Activated naive CD8-positive, alpha-beta T cell treated with anti-CD3 and anti-CD28 coated beads, Interleukin-2, amount 10 ng/mL, durations not matched to agents 7 days and 5 days (primary cell): ENCODE data around the gene ZNF490. TPM values are rescaled to one million over a fixed set of nuclear protein-coding genes. Genes with fewer than 3 reads are reported as not detected.

Experiments
- ATAC-seq: fragments of 150-1000 bp; cut with Tn5 transposase; one replicate; pipeline ENCODE4 v1.10.0; 2021; ENCODE audit warnings: low read depth, moderate library complexity
- POLR2A ChIA-PET: fragments of 350-600 bp; sonication (Branson Sonifier 250); formaldehyde crosslinking; loops from one replicate; lab custom pipeline; 2021; ENCODE audit warnings: antibody characterized with exemption; lab: Charles Lee
- DNase-seq: peaks from one replicate; pipeline ENCODE4 v3.0.0; 2021
- H3K27ac Mint-ChIP-seq: one replicate; pipeline ENCODE4 v1.8.0; 2022; ENCODE audit warnings: mild to moderate bottlenecking, mixed read lengths
- H3K27me3 Mint-ChIP-seq: one replicate; pipeline ENCODE4 v1.8.0; 2022; ENCODE audit warnings: mild to moderate bottlenecking, moderate library complexity, mixed read lengths
- H3K36me3 Mint-ChIP-seq: one replicate; pipeline ENCODE4 v1.8.0; 2021; ENCODE audit warnings: mild to moderate bottlenecking, mixed read lengths
- H3K4me1 Mint-ChIP-seq: one replicate; pipeline ENCODE4 v1.8.0; 2021; ENCODE audit warnings: mixed read lengths
- H3K4me3 Mint-ChIP-seq: one replicate; pipeline ENCODE4 v1.8.0; 2022; ENCODE audit warnings: mild to moderate bottlenecking, moderate library complexity, mixed read lengths
- H3K9me3 Mint-ChIP-seq: one replicate; pipeline ENCODE4 v1.8.0; 2021; ENCODE audit warnings: mixed read lengths
- total RNA-seq, 2 experiments: library from RNA; stranded (reverse); gene quantifications; one replicate each; pipeline ENCODE4 v1.2.3, GENCODE V29; 2021

Gene ZNF490
- total RNA-seq, 2 experiments from 2014 or later: 14.9 to 17.4 TPM

DNA sequence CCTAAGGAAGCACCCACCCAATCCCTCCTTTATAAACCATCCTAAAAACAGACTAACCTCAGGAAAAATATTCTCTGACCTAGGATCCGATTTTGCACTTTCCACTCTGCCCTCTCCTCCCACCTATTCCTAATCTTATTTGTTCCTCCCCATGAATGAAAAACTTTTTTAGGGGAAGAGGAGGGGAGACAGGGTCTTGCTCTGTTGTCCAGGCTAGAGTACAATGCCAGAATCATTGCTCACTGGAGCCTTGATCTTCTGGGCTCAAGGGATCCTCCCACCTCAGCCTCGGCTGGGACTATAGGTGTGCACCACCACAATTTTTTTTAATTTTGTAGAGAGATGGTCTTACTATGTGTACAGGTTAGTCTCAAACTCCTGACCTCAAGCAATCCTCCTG is 63.7 kb downstream of the ZNF490 start:
- no peak for ATAC-seq
- no peak overlapping the region for H3K27ac Mint-ChIP-seq
- no peak for DNase-seq
- POLR2A ChIA-PET: interaction anchor here (0.7 kb wide), 1 partner anchor 335 kb away, joined by 3 read pairs; no protein-coding TSS in a partner anchor
- H3K4me3 Mint-ChIP-seq: no peak overlapping the region
- H3K9me3 Mint-ChIP-seq: peaks cover 34% of the 10 kb centered on the region
- peaks cover 27% of the 10 kb centered on the region for H3K4me1 Mint-ChIP-seq
- H3K27me3 Mint-ChIP-seq: no peaks in the 10 kb centered on the region
- peaks cover 67% of the 10 kb centered on the region for H3K36me3 Mint-ChIP-seq

DNA sequence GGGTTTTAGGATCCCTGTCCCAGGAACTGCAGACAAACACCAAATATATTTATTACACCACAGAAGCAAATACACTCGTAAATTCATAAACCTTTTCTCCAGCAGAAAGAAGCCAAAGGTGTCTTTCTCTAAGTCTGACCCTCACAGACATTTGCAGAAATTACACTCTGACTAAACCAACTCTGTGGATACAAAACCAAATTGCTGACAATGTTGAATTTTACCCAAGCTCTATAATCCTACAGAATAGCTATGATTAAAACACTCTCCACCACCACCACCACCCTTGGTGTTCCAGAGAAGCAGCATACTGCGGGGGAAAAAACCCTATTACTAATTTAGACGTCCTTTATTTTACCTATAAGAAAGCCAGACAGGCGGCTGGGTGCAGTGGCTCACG is 64.5 kb downstream of the ZNF490 start:
- Mint-ChIP-seq H3K27ac (no peak overlapping the region), H3K4me3 (no peak overlapping the region), H3K27me3 (no peaks in the 10 kb centered on the region), H3K36me3 (peaks cover 73% of the 10 kb centered on the region), H3K9me3 (peaks cover 34% of the 10 kb centered on the region), H3K4me1 (peaks cover 27% of the 10 kb centered on the region)
- DNase-seq (no peak), ATAC-seq (no peak)
- POLR2A ChIA-PET: no interaction called here

DNA sequence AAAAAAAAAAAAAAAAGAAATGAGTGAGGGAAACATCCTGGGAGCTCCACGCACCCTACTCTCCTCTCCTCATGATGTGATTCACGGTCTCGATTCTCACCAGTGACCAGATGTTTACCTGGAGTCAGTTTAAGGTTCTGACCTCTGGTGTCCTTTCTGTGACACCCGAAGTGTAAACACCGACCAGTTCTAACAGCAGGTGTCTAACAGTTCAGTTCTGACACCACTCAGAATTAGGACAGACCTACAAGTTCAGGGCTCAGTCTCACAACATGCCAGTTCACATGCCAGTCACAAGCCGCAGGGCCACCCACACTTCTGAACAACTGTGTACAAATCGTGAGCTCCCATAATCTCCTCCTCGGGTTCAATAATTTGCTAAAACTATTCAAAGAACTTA is 65.3 kb downstream of the ZNF490 start:
- POLR2A ChIA-PET: no interaction called here
- no peak overlapping the region for H3K27ac Mint-ChIP-seq
- H3K27me3 Mint-ChIP-seq: no peaks in the 10 kb centered on the region
- peaks cover 75% of the 10 kb centered on the region for H3K36me3 Mint-ChIP-seq
- no peak overlapping the region for H3K4me3 Mint-ChIP-seq
- peaks cover 35% of the 10 kb centered on the region for H3K9me3 Mint-ChIP-seq
- DNase-seq (no peak), ATAC-seq (no peak)
- H3K4me1 Mint-ChIP-seq: peaks cover 27% of the 10 kb centered on the region

DNA sequence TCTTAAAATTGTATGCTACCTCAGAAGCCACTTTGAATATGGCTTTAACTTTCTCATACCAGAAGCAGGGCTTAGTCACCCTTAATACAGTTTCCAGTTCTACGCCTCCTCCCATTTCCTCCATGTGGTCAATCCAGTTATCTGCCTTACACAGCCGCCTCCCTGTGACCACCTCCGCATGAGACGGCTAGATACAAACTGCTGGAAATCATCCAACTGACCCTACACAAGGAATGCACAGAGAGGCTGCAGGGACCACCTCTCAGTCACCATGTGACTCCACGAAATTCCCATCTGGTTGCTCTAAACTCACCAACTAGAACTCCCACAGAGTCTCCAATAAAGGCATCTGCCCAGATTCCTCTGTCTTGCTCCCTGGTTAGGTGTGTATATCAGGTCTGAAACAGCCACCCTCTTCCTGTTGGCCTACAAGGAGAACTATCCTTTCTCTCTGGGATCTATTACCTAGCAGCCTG is 66.2 kb downstream of the ZNF490 start:
- Mint-ChIP-seq H3K36me3 (peaks cover 79% of the 10 kb centered on the region), H3K27ac (no peak overlapping the region), H3K27me3 (no peaks in the 10 kb centered on the region), H3K9me3 (peaks cover 37% of the 10 kb centered on the region), H3K4me1 (peaks cover 24% of the 10 kb centered on the region), H3K4me3 (no peak overlapping the region)
- POLR2A ChIA-PET: no interaction called here
- no peak for ATAC-seq
- no peak for DNase-seq

DNA sequence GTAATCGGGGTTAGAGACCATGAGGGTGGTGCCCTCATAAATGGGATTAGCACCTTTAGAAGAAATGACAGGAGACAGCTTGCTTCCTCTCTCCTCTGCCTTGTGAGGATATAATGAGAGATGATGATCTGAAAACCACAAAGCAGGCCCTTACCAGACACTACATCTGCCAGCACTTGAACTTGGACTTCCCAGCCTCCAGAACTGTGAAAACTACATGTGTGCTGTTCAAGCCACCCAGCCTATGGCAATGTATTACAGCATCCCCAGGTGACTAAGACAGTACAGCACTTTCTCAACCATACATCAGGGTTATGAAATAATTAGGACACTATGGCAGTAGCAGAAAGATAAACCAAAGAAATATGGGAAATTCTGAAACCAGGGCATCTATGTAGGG is 66.8 kb downstream of the ZNF490 start:
- H3K27ac Mint-ChIP-seq: no peak overlapping the region
- H3K4me3 Mint-ChIP-seq: no peak overlapping the region
- H3K9me3 Mint-ChIP-seq: peaks cover 34% of the 10 kb centered on the region
- ATAC-seq (no peak), DNase-seq (no peak)
- POLR2A ChIA-PET: no interaction called here
- H3K27me3 Mint-ChIP-seq: no peaks in the 10 kb centered on the region
- H3K4me1 Mint-ChIP-seq: peaks cover 19% of the 10 kb centered on the region
- peaks cover 78% of the 10 kb centered on the region for H3K36me3 Mint-ChIP-seq

Other genes with a start within 250 kb of the ZNF490 start
- gene ZNF442, start 245.1 kb downstream of the ZNF490 start, total RNA-seq: 1 to 10 TPM; 2.6 to 4.3 TPM
- 1 to 10 TPM; 7.6 to 7.9 TPM for gene ZNF799, start 209.5 kb downstream of the ZNF490 start, total RNA-seq
- gene ZNF443, start 169.8 kb downstream of the ZNF490 start, total RNA-seq: 1 to 10 TPM; 6.9 to 7.1 TPM
- gene ZNF709, start 126.0 kb downstream of the ZNF490 start, total RNA-seq: 1 to 10 TPM; 4.9 to 5.0 TPM
- gene ZNF564, start 59.3 kb downstream of the ZNF490 start, total RNA-seq: 10 to 100 TPM; 18.1 to 19.0 TPM
- 10 to 100 TPM; 37.1 to 42.7 TPM for gene ZNF791, start 107 bp upstream of the ZNF490 start, total RNA-seq
- gene MAN2B1, start 55.9 kb upstream of the ZNF490 start, total RNA-seq: 100 to 1,000 TPM; 108 to 115 TPM
- 10 to 100 TPM; 18.2 to 21.1 TPM for gene WDR83, start 56.0 kb upstream of the ZNF490 start, total RNA-seq
- gene DHPS, start 71.1 kb upstream of the ZNF490 start, total RNA-seq: 100 to 1,000 TPM; 148 to 149 TPM
- not detected for gene GNG14, start 77.2 kb upstream of the ZNF490 start, total RNA-seq
- 1 to 10 TPM; 4.9 to 5.3 TPM for gene FBXW9, start 85.8 kb upstream of the ZNF490 start, total RNA-seq
- gene TNPO2, start 113.1 kb upstream of the ZNF490 start, total RNA-seq: 10 to 100 TPM; 80.8 to 81.9 TPM
- 100 to 1,000 TPM; 213 to 214 TPM for gene TRIR, start 123.9 kb upstream of the ZNF490 start, total RNA-seq
- gene GET3, start 126.7 kb upstream of the ZNF490 start, total RNA-seq: 10 to 100 TPM; 46.4 to 47.2 TPM
- not detected for gene BEST2, start 141.0 kb upstream of the ZNF490 start, total RNA-seq
- 10 to 100 TPM; 20.0 to 20.3 TPM for gene HOOK2, start 164.7 kb upstream of the ZNF490 start, total RNA-seq
- gene JUNB, start 180.7 kb upstream of the ZNF490 start, total RNA-seq: 10 to 100 TPM; 82.7 to 84.6 TPM
- 100 to 1,000 TPM; 170 to 181 TPM for gene PRDX2, start 191.0 kb upstream of the ZNF490 start, total RNA-seq
- 10 to 100 TPM in 1 of 2 experiments, 1 to 10 TPM in 1; 5.8 to 10.8 TPM for gene THSD8, start 191.3 kb upstream of the ZNF490 start, total RNA-seq
- gene RNASEH2A, start 195.8 kb upstream of the ZNF490 start, total RNA-seq: 10 to 100 TPM; 46.2 to 47.8 TPM
- gene RTBDN, start 223.8 kb upstream of the ZNF490 start, total RNA-seq: not detected
- 1 to 10 TPM; 1.8 to 2.6 TPM for gene MAST1, start 227.7 kb upstream of the ZNF490 start, total RNA-seq